ENCODE results near the gene SCAND1.

- TF ChIP-seq YY1 (IDR thresholded peaks at IDR 0.05; ENCODE audit: insufficient read depth, insufficient read length) (no peak), SUZ12 (IDR thresholded peaks at IDR 0.05; ENCODE audit: extremely low read depth, insufficient read depth, insufficient read length) (no peak)
Observed at GRCh38 chr20:36002855-36003254, 48.6 kb upstream of the SCAND1 start.
